ENCODE results near the gene ETV1. TPM values are rescaled to one million over a fixed set of nuclear protein-coding genes. Genes with fewer than 3 reads are reported as not detected.

Gene ETV1
- total RNA-seq, 1 experiment from 2014 or later = 2.4 TPM

Small RNAs within 50 kb of the gene (small RNA-seq; reads per million reads assigned to genes)
- not detected for gene RF00019

Data from HT-29 (cell line).